Astrocyte (in vitro differentiated cells and primary cell): Measurements from ENCODE around the gene PLS3. TPM values are rescaled to one million over a fixed set of nuclear protein-coding genes. Genes with fewer than 3 reads are reported as not detected.

Experiments
- DNase-seq: peaks from one replicate; pipeline ENCODE4 v3.0.0-alpha.2; 2010; ENCODE audit warnings: low read depth
- FAIRE-seq: peaks from 2 replicates; lab custom pipeline; 2011; peaks lifted over from hg19 to GRCh38; lab: Jason Lieb, UNC
- H2AFZ ChIP-seq: 2 replicates; pipeline ENCODE4 v1.6.0; 2012; ENCODE audit warnings: low read depth, low read length, inconsistent platforms
- H3K27ac ChIP-seq: 2 replicates; pipeline ENCODE4 v1.5.1; 2011; ENCODE audit warnings: low read depth, low read length, inconsistent platforms
- H3K27me3 ChIP-seq: 2 replicates; pipeline ENCODE4 v1.6.0; 2011; ENCODE audit warnings: low read length, inconsistent platforms; ENCODE audit not compliant: insufficient read depth
- H3K36me3 ChIP-seq: 2 replicates; pipeline ENCODE4 v1.5.1; 2011; ENCODE audit warnings: low read length, inconsistent platforms; ENCODE audit not compliant: insufficient read depth
- H3K4me1 ChIP-seq: 2 replicates; pipeline ENCODE4 v1.5.1; 2011; ENCODE audit warnings: low read length, inconsistent platforms; ENCODE audit not compliant: insufficient read depth
- H3K4me2 ChIP-seq: 2 replicates; pipeline ENCODE4 v1.6.0; 2012; ENCODE audit warnings: low read length, inconsistent platforms
- H3K4me3 ChIP-seq: 2 replicates; pipeline ENCODE4 v1.5.1; 2011; ENCODE audit warnings: low read depth, mild to moderate bottlenecking, low read length, inconsistent platforms; ENCODE audit not compliant: insufficient read depth
- H3K79me2 ChIP-seq: 2 replicates; pipeline ENCODE4 v1.6.0; 2012; ENCODE audit warnings: mild to moderate bottlenecking, low read length, inconsistent platforms; ENCODE audit not compliant: insufficient read depth
- H3K9ac ChIP-seq: 2 replicates; pipeline ENCODE4 v1.6.0; 2012; ENCODE audit warnings: mild to moderate bottlenecking, low read length, inconsistent platforms
- H3K9me3 ChIP-seq: 2 replicates; pipeline ENCODE4 v1.5.1; 2012; ENCODE audit warnings: low read depth, mild to moderate bottlenecking, low read length, inconsistent platforms; ENCODE audit not compliant: insufficient read depth
- H4K20me1 ChIP-seq: 2 replicates; pipeline ENCODE4 v1.6.0; 2012; ENCODE audit warnings: low read length, inconsistent platforms; ENCODE audit not compliant: insufficient read depth
- H3K27ac Mint-ChIP-seq: one replicate; pipeline ENCODE4 v1.8.0; 2021; ENCODE audit warnings: mild to moderate bottlenecking, mixed read lengths; ENCODE audit not compliant: unreplicated experiment
- H3K27me3 Mint-ChIP-seq: one replicate; pipeline ENCODE4 v1.8.0; 2021; ENCODE audit warnings: low read depth, mixed read lengths; ENCODE audit not compliant: unreplicated experiment
- H3K36me3 Mint-ChIP-seq: one replicate; pipeline ENCODE4 v1.8.0; 2021; ENCODE audit warnings: low read depth, mixed read lengths; ENCODE audit not compliant: unreplicated experiment
- H3K4me1 Mint-ChIP-seq: one replicate; pipeline ENCODE4 v1.8.0; 2021; ENCODE audit warnings: low read depth, mixed read lengths; ENCODE audit not compliant: unreplicated experiment
- H3K4me3 Mint-ChIP-seq: one replicate; pipeline ENCODE4 v1.8.0; 2021; ENCODE audit warnings: mild to moderate bottlenecking, moderate library complexity, mixed read lengths; ENCODE audit not compliant: unreplicated experiment
- H3K9me3 Mint-ChIP-seq: one replicate; pipeline ENCODE4 v1.8.0; 2021; ENCODE audit warnings: mild to moderate bottlenecking, mixed read lengths; ENCODE audit not compliant: unreplicated experiment
- EZH2 ChIP-seq: IDR thresholded peaks from 2 replicates; pipeline ENCODE4 v1.6.1; 2012; ENCODE audit warnings: mild to moderate bottlenecking, low read length, inconsistent platforms; ENCODE audit not compliant: insufficient read depth
- total RNA-seq: library from RNA; stranded (reverse); gene quantifications from 2 replicates; pipeline ENCODE4 v1.2.1, GENCODE V29; 2021
- TF ChIP-seq, protein P1 (sequence below): IDR thresholded peaks from 2 replicates; pipeline ENCODE4 v1.5.1; 2011; ENCODE audit warnings: low read depth, mild to moderate bottlenecking, inconsistent platforms, low read length, moderate library complexity; ENCODE audit not compliant: insufficient read depth

Gene PLS3
- total RNA-seq, 1 donor from 2014 or later, result 313 TPM

DNA sequence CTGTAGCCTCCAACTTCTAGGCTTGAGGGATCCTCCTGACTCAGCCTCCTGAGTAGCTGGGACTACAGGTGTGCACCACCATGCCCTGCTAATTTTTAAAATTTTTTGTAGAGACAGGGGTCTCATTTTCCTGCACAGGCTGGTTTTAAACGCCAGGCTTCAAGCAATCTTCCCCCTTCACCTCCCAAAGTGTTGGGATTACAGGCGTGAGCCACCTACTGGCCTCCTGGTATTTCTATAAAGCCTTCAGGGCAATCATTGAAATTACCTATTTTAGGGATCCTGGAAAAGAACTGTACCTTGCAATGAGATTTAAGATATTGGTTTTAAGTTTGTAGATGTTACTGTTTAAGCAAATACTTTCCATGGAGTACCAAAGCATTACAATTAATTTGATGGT is 13.5 kb upstream of the PLS3 start:
- no peaks in the 10 kb centered on the region for H4K20me1 ChIP-seq
- DNase-seq, result no peak
- H3K27me3 Mint-ChIP-seq, result no peaks in the 10 kb centered on the region
- H3K27ac Mint-ChIP-seq, result no peak overlapping the region
- H3K4me3 ChIP-seq, result no peak overlapping the region
- TF ChIP-seq, protein P1, sequence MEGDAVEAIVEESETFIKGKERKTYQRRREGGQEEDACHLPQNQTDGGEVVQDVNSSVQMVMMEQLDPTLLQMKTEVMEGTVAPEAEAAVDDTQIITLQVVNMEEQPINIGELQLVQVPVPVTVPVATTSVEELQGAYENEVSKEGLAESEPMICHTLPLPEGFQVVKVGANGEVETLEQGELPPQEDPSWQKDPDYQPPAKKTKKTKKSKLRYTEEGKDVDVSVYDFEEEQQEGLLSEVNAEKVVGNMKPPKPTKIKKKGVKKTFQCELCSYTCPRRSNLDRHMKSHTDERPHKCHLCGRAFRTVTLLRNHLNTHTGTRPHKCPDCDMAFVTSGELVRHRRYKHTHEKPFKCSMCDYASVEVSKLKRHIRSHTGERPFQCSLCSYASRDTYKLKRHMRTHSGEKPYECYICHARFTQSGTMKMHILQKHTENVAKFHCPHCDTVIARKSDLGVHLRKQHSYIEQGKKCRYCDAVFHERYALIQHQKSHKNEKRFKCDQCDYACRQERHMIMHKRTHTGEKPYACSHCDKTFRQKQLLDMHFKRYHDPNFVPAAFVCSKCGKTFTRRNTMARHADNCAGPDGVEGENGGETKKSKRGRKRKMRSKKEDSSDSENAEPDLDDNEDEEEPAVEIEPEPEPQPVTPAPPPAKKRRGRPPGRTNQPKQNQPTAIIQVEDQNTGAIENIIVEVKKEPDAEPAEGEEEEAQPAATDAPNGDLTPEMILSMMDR, result no peak
- no peak for TF ChIP-seq EZH2
- no peaks in the 10 kb centered on the region for H3K79me2 ChIP-seq
- H3K4me1 ChIP-seq, result no peaks in the 10 kb centered on the region
- no peak for FAIRE-seq
- no peaks in the 10 kb centered on the region for H3K9me3 ChIP-seq
- no peak overlapping the region for H3K27ac ChIP-seq
- no peak overlapping the region for H3K4me2 ChIP-seq
- no peaks in the 10 kb centered on the region for H3K36me3 Mint-ChIP-seq
- no peak overlapping the region for H3K4me3 Mint-ChIP-seq
- no peak overlapping the region for H3K9ac ChIP-seq
- H2AFZ ChIP-seq, result no peak overlapping the region
- no peaks in the 10 kb centered on the region for H3K27me3 ChIP-seq
- H3K9me3 Mint-ChIP-seq, result peaks cover 2% of the 10 kb centered on the region
- no peaks in the 10 kb centered on the region for H3K36me3 ChIP-seq
- H3K4me1 Mint-ChIP-seq, result peaks cover 1% of the 10 kb centered on the region

DNA sequence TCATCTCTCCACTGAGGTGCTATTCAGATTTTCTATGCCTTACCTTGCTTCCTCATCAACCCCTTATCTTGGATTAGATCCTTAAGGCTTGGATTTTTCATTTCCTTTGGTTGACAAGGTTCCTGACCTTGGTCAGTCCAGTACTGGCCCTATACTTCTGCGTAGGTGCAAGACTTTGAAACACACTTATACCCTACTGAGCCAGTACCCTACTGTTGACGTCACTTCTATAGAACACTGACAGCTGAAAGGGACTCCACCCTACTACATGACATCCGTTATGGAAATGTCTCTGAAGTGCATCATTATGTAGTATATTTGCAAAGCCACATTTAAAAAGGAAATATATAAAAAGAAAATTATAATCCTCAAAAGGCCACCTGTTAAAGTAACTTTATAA is 12.0 kb upstream of the PLS3 start:
- H3K4me1 ChIP-seq, result no peaks in the 10 kb centered on the region
- peaks cover 1% of the 10 kb centered on the region for H3K4me1 Mint-ChIP-seq
- no peak overlapping the region for H3K4me3 Mint-ChIP-seq
- TF ChIP-seq EZH2, result no peak
- TF ChIP-seq, protein P1, result no peak
- no peak overlapping the region for H2AFZ ChIP-seq
- H3K27ac Mint-ChIP-seq, result no peak overlapping the region
- H3K4me2 ChIP-seq, result no peak overlapping the region
- H3K9me3 ChIP-seq, result no peaks in the 10 kb centered on the region
- no peaks in the 10 kb centered on the region for H3K27me3 Mint-ChIP-seq
- H3K79me2 ChIP-seq, result no peaks in the 10 kb centered on the region
- H3K4me3 ChIP-seq, result no peak overlapping the region
- H3K27ac ChIP-seq, result no peak overlapping the region
- no peaks in the 10 kb centered on the region for H4K20me1 ChIP-seq
- H3K27me3 ChIP-seq, result no peaks in the 10 kb centered on the region
- no peak overlapping the region for H3K9ac ChIP-seq
- no peaks in the 10 kb centered on the region for H3K36me3 ChIP-seq
- no peak for FAIRE-seq
- peaks cover 2% of the 10 kb centered on the region for H3K9me3 Mint-ChIP-seq
- DNase-seq, result no peak
- no peaks in the 10 kb centered on the region for H3K36me3 Mint-ChIP-seq

DNA sequence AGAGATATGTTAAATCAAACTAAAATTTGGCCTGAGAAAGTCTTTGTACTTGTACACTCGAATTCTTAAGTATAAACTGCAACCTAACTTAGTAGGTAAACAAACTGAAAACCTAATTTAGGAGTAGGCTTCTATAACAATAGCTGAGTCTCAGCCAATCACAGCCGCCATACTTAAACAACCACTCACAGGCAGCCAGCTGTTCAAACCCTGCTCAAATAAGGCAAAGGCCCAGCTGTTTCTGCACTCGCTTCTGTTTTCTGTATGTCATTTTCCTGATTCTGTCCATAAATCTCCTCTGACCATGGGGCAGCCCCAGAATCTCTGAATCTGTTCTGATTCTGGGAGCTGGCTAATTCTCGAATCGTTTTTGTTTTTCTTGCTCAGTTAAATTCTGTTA is 7.8 kb upstream of the PLS3 start:
- no peaks in the 10 kb centered on the region for H3K36me3 Mint-ChIP-seq
- H3K27me3 Mint-ChIP-seq, result no peaks in the 10 kb centered on the region
- no peak overlapping the region for H3K4me3 Mint-ChIP-seq
- Histone ChIP-seq H3K4me1 (no peaks in the 10 kb centered on the region), H3K9me3 (no peaks in the 10 kb centered on the region), H3K4me2 (no peak overlapping the region), H3K9ac (no peak overlapping the region), H3K36me3 (no peaks in the 10 kb centered on the region), H3K79me2 (no peaks in the 10 kb centered on the region), H2AFZ (no peak overlapping the region), H3K4me3 (no peak overlapping the region), H3K27ac (no peak overlapping the region), H3K27me3 (no peaks in the 10 kb centered on the region), H4K20me1 (no peaks in the 10 kb centered on the region)
- FAIRE-seq (no peak), DNase-seq (no peak)
- no peaks in the 10 kb centered on the region for H3K9me3 Mint-ChIP-seq
- peaks cover 1% of the 10 kb centered on the region for H3K4me1 Mint-ChIP-seq
- H3K27ac Mint-ChIP-seq, result no peak overlapping the region
- TF ChIP-seq, protein P1, result no peak
- no peak for TF ChIP-seq EZH2
